MV-4-11 (cell line): ENCODE measurements around the gene PTGFRN.
"Not testable (repeated sequence)": the region's sequence is repeated elsewhere in the genome, so short reads cannot be mapped to it uniquely, and the experiment has no call there.

Source experiments
- DNase-seq: peaks from one replicate; lab custom pipeline; 2025; lab: John Stamatoyannopoulos, UW

Gene PTGFRN

DNA sequence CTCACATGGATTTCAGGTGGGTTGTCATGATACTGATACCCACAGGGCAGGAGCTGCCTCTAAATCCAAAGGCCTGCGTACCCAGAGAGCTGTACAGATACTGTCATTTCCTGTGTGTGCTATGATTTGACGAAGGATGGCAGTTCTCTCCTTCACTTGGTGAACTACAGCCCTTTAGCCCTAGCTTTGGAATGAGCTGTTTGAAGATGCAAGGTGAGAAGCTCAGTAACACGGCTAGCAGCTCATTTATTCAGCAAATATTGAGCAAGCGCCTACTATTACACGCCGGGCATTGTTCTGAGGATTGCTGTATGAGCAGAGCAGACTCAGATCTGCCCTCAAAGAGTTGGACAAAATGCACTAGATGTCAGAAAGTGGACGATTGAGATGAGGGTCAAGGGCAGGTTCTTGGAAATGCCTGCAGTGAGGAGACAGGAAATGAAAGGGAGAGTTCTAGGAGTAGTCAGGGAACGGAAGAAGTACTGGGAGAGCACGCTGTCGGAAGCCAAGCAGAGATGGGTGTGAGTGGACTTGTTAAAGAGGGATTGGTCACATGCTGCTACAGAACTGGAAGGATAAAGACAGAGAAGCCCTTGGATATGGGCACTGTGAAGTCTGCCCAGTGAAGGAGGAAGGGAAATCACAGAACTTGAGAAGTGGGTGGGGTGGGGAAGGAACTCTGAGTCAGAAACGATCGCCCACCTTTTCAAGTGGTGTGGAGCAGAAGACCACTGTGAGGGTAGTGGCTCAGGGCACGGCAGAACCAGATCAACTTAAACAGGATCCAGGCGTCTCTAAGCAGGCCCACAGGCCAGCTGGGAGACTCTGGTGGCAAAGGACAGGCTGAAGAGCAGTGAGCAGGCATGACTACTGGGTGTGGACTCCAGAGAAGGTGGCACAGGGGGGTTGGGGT lies 7.1 kb downstream of the PTGFRN start:
- no peak for DNase-seq

DNA sequence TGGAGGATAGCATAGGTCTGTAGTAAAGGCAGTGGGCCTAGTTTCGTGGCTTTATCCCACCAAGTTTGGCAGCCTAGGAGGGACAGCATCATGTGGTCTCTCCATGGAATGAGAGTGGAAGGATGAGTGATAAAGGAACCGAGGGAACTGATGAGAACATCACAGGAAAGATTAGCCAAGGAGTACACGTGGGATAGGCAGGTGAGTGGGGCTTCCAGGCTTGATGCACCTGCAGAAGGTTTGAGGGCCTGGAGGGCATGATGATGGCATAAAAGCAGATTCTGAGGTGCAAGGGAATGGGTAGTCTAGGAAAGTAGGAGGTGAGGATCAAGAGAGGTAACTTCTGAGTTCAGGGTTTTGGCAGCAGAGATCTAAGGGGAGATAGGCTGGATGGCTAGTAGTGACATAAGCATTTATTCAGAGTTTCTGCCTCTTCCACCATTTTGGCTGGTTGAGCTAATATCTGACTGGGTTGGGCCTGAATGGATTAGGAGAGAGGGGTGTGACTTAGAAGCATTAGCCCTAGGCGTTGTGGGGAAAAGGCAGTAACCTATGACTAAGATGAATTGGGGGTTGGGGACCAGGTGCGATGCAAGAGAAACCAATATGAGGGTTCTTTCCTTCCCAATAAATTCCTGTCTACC lies 9.1 kb downstream of the PTGFRN start:
- DNase-seq: no peak

DNA sequence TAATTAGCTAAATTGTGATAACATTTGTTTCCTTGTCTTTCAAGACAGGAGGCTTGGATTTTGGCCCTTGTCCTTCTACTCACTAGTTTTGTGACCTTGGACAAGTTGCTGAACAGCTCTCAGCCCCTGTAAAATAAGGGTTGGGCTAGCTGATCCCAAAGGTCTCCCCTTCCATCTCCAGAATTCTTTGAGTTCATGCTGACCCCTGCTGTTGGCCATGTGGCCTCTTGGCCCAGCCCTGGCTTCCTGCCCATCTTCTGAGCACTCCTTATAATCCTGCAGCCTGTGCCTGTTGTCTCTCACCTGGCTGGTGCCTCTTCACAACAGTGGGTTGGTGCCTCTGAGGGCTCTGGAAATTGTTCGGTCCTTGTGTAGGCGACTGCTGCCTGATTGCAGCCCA lies 10.1 kb downstream of the PTGFRN start:
- DNase-seq: no peak

DNA sequence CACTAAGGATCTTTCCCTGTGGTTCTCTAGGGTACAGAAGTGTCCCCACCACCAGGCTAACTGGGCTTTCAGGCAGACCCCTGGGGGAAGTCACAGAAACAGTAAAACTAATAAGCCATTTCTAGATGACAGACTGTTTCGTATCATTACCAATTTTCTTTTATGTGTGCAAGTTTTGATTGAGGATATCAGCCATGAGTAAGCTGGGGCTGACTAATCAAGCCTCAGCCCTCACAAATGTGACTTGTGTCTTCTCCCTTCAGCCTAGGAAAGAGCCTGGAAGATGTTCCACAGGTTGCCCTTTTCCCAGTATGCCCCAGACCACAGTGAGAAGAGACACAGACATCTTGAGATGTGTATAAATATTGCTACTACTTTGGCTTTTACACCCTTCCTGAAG lies 10.5 kb downstream of the PTGFRN start:
- no peak for DNase-seq

DNA sequence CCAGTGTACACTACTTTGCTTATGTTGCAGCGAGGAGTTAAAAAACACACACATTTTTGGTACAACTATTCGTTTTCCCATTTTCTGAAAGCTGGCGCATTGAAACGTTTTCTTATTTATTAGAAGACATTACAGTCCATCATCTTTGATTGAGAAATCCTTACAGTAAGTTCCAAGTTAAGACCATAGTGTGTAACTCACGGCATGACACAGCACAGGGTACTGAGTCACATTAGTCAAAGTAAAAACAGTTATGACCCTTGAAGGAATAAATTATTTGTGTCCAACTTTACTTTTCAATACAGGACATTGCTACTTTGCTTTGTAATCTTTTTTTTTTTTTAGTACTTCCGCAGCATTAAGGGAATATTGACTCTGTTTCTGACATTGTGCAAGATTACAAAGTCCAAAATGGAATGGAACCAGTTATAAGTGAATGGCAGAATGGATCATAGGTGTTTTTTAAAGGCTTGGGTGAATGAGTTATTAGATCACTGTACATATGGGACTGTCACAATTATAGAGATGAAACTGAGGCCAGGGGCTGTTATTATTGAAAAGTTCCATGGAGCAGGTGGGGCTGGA lies 11.7 kb downstream of the PTGFRN start:
- no peak for DNase-seq

DNA sequence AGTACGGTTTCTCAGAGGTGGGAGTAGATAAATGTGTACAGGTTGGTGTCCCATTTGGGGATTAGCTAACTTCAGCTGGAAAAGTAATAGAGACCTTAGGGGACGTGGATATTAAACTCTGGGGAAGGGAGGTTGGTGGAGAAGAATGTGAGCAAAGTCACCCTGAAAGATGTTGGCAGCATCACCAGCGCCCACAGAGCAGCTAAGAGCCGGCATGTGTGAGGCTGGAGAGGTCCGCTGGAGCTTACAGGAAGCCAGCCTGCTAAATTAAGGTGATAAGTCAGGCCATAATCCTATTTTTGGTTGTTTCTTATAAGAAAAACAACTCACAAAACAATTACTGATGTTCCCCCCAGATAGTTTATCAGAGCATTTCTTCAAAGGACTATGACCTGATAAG lies 12.2 kb downstream of the PTGFRN start:
- DNase-seq: no peak

DNA sequence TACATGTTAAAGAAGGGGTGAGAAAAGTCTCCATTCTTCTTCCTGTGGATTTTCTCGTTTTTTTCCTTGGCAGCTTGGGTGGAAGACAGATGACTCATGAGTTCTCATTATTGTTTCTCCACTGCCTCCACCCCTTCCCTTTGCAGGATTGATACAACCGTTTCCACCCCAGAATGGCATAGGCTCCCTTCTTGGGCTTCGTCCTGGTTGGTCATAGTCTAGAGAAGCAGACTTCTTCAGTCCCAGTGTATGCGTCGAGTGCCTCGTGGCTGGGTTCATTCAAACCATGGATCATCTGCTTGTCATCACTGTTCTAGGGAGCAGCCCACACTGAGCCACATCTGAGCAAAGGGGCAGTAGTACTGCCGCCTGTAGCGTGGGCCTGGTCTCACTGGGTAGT lies 13.7 kb downstream of the PTGFRN start:
- no peak for DNase-seq

DNA sequence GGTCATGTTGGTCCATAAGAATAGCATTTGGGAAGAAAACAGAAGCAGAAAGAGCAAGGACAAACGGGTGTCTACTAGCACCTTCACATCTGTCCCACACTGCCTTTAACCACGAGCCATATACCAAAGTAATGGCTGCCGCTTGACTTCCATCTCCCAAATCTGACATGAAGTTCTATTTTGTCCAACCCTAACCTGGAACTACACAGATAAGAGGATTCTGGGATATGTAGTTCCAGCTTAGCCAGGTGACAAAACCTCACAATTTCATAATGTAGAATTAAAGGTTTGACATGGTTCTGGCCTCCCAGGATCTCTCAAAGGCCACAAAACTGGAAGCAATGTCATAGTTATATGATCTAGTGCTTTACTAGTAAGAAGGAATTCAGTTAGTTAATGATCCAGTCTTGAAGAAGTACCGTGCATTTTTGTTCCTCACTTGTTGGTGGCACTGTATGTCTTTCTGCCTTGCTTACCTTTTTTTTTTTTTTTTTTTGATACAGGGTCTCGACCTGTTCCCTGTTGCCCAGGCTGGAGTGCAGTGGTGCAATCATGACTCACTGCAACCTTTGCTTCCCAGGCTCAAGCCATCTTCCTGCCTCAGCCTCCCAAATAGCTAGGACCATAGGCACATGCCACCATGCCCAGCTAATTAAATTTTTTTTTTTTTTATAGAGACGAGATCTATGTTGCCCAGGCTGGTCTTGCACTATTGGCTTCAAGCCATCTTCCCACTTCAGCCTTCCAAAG lies 17.5 kb downstream of the PTGFRN start:
- no peak for DNase-seq

DNA sequence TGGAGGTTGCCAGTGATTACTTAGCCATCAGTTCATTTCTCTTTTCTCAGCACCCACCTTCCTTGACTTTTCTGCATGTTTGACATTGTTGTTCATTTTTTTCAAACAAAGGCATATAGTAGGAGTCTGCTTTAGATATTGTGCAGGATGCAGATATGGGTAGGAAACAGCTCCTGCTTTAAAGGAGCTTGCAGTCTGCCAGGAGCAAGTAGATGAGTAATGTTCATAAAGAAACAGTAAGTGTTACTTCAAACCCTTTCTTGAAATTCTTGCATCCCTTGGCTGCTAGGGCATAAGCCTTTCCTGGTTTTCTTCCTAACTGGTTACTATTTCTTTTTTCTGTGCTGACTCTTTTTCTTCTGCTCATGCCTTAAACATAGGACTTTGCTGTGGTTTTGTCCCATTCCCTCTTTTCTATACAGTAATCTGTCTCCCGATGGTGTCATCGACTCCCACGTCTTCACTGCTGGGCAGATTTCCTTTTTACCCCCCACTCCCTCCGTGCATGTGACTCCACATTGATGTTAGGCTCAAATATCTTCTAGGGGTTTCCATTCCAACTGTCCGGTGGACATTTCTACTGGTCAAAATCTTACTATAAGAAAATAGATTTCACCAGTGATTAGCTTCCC lies 20.4 kb downstream of the PTGFRN start:
- no peak for DNase-seq

DNA sequence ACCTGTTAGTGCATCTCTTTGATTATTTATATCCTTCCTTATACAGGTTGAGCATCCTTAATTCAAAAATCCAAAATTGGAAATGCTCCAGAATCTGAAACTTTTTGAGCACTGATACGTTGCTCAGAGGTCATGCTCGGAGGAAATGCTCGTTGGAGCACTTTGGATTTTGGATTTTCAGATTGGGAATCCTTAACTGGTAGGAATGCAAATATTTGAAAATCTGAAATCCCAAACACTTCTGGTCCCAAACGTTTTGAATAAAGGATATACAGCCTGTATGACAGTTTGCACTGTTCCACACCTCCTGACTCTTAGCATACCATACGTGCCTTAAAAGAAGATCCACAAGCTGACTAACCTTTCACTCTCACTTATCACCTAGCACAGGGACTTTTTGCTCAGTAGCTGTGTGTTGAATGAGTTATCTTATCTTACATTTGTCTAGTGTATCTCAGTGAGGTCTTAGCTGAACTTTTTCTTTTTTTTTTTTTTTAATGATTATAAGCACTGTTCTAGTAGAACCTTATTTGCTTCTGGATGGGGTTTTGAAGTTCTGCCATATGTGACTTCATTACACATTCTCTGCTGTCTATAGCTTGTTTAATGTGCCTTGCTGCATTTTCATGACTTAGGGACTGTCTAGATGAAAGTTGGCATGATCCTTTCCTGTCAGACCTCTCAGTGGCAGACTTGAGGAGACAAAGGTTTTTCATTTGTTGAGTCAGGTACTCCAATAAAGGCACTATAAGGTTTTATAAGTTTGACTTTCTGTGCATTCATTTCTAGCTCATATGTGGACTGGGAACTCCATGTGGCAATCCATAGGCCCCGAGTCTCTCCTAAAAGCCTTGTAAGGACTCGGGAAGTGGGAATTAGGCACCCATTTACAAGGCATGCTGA lies 21.6 kb downstream of the PTGFRN start:
- no peak for DNase-seq

DNA sequence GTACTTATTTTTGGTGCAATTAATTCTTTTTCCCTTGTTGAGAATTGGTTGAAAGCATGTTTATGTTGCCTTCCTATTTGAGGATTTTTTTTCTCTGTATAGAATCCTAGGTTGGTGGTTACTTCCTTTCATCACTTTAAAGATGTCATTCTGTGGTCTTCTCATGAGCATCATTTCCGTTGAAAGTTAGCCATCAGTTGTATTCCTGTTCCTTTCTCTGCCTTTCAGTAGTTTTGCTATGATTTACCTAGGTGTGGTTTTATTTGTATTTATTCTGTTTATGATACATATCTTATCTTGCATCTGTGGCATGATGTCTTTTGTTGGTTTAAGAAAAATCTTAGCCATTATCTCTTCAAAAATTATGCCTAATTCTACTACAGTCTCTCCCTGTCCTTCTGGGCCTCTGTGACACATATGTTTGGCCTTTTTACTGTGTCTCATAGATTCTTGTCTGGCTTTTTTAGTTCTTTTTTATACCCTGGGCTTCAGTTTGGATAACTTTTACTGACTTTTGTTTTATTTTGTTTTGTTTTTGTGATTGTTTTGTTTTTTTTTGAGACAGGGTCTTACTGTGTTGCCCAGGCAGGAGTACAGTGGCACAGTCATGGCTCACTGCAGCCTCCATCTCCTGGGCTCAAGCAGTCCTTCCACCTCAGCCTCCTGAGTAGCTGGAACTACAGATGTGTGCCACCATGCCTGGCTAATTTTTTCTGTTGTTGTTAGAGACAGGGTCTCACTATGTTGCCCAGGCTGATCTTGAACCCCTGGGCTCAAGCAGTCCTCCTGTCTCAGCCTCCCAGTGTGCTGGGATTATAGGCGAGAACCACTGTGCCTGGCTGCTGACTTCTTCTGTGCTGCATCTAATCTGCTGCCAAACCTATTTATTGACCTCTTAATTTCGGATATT lies 24.1 kb downstream of the PTGFRN start:
- no peak for DNase-seq

DNA sequence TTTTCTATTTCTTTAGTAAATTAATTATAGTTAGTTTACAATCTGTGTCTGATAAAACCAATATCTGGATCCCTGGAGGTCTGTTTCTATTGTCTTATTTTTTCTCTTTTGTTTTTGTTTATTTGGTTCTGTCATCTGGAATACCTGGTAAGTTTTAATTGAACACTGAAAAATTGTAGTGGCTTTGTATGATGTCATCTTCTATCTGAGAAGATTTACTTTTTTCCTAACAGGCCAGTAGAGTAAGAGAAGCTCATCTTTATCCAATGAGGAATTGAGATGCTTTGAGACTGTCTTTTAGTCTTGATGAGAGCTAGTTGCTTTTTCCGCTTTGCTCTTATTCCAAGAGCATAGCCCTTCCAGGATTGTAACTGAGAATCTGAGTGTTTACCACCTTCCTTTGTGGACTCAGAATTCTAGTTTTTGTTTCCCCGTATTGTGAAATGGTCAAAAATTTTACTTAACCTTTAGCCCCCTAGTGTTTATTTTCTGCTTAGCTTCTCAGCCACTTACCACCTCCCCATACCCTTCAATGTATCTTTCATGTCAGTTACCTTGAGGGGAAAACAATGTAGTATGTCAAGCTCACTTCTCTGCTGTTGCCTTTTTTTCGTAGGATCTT lies 25.0 kb downstream of the PTGFRN start:
- DNase-seq: peak; percentile 41

DNA sequence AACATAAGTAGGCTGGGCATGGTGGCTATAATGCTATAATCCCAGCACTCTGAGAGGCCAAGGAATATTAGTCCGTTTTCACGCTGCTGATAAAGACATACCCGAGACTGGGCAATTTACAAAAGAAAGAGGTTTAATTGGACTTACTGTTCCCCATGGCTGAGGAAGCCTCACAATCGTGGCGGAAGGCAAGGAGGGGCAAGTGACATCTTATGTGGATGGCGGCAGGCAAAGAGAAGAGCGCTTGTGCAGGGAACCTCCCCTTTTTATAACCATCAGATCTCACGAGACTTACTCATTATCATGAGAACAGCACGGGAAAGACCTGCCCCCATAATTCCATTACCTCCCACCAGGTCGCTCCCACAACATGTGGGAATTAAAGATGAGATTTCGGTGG lies 28.5 kb downstream of the PTGFRN start:
- no peak for DNase-seq

DNA sequence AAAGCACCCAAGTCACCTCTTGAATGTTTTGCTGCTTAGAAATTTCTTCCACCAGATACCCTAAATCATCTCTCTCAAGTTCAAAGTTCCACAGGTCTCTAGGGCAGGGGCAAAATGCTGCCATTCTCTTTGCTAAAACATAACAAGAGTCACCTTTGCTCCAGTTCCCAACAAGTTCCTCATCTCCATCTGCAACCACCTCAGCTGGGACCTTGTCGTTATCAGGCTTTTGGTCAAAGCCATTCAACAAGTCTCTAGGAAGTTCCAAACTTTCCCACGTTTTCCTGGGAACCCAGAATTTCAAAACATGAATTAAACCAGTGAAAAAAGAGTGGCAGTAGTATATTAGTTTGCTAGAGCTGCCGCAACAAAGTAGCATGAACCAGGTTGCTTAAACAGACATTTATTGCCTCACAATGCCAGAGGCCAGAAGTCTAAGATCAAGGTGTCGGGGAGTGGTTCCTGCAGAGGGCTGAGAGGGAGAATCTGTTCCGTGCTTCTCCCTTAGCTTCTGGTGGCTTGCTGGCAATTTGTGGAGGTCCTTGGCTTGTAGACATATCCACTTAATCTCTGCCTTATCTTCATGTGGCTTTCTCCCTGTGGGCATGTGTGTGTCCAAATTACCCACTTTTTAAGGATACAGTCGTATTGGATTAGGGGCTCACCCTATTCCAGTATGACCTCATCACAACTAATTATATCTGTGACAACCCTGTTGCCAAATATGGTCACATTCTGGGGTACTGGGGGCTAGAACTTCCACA lies 30.2 kb downstream of the PTGFRN start:
- not testable (repeated sequence) for DNase-seq

DNA sequence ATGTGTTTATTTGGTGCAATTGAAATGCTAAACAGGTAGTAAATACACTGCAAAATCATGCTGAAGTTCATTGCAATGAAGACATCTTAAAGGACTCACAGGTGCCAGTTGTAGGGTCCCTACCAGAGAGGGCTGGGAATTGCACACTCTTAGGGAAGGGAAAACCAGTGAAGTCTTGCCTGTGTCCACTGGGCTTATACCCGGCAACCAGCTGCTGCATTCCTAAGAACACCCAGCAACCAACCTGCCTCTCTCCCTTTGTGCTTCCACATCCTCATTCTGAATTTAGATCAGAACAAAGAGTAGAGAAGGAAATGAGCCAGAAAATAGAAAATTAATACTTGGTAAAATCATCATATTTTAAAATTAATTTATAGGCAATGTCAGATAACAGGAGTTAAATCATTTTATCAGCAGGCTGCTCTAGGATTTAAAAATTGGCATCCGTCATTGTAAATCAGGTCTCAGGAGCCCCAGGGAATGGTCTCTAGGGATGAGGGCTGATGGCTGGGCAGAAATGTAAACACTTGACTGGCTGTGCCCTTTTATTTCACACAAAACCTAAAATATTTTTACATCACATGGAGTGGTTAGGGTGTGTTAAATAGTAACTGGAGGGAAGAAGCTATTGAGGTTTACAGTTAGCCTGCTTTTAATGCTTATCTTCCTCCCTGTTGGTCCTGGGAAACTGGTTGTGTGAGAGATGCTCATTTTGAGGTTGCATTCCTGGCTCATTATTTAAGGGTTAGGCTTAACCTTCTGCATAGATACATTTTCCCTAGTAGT lies 31.3 kb downstream of the PTGFRN start:
- no peak for DNase-seq

DNA sequence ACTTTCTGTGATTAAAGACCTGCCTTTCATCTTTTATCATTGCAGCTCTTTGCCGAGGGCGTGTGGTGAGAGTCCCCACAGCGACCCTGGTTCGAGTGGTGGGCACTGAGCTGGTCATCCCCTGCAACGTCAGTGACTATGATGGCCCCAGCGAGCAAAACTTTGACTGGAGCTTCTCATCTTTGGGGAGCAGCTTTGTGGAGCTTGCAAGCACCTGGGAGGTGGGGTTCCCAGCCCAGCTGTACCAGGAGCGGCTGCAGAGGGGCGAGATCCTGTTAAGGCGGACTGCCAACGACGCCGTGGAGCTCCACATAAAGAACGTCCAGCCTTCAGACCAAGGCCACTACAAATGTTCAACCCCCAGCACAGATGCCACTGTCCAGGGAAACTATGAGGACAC lies 32.0 kb downstream of the PTGFRN start:
- no peak for DNase-seq

DNA sequence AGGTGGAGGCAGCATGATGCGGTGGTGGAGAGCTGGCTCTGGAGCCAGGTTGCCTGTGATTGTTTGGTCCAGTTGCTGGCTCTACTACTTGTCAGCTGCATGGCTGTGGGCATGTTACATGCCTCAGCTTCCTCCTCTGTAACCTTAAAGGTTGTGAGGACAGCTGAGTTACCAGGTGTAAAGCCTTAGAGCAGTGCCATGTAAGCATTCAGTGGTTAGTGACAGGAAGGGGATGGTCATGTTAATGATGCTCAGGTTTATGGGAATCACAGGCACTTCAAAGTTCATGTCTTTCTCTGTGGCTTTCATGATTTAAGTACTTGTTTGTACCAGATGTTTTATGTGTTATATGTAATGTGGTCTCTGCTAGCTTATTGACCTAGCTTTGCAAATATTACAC lies 32.6 kb downstream of the PTGFRN start:
- DNase-seq: no peak

DNA sequence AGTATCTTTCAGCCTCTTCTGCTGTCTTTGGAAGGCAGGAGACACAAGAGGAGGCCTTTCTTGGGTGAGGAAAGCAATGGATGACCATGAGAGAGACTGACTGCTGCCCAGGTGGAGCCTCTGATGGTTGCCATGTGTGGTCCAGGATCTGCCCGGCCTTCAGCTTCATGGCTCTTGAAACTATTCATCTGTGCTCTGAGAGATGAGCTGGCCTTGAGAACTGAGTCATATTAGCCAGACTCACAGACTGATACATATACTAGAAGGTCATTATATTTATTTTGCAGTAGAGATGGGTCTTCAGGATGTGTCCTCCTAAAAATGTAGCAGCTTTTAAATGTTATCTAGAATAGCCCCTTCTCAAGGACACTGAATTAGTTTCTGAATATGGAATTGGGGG lies 33.7 kb downstream of the PTGFRN start:
- DNase-seq: no peak
